Neural progenitor cell (in vitro differentiated cells): Measurements from ENCODE around the gene PPM1L.

Experiments used
- EZH2phosphoT487 ChIP-seq: fragments of 200-600 bp; sonication (generic); IDR thresholded peaks from 2 replicates; pipeline ENCODE4 v1.6.1; 2017; ENCODE audit warnings: antibody characterized with exemption
- TF ChIP-seq, protein P1 (sequence below): fragments of 200-600 bp; sonication (generic); IDR thresholded peaks from 2 replicates; pipeline ENCODE4 v1.5.1; 2017; ENCODE audit warnings: antibody characterized with exemption, mild to moderate bottlenecking

DNA sequence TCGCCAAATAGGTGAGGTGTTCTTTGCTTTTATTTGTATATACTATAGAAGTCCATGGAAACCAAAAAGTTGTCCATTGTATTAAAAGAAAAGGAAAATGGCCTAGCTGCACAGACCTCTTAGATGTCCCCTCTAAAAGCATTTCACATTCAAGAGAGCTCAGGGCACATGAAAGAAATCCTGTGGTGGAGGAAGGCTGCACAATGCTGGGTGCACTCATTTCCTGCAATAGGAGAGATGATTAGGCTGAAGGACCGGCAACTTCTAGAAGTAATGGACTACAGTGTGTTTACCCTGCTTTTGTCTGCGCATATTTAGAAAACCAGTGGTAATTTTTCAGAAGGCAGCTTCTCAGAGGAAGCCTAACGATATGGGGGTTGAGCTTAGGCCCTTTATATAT lies 25.4 kb downstream of the PPM1L start:
- TF ChIP-seq, protein P1, sequence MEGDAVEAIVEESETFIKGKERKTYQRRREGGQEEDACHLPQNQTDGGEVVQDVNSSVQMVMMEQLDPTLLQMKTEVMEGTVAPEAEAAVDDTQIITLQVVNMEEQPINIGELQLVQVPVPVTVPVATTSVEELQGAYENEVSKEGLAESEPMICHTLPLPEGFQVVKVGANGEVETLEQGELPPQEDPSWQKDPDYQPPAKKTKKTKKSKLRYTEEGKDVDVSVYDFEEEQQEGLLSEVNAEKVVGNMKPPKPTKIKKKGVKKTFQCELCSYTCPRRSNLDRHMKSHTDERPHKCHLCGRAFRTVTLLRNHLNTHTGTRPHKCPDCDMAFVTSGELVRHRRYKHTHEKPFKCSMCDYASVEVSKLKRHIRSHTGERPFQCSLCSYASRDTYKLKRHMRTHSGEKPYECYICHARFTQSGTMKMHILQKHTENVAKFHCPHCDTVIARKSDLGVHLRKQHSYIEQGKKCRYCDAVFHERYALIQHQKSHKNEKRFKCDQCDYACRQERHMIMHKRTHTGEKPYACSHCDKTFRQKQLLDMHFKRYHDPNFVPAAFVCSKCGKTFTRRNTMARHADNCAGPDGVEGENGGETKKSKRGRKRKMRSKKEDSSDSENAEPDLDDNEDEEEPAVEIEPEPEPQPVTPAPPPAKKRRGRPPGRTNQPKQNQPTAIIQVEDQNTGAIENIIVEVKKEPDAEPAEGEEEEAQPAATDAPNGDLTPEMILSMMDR: no peak
- no peak for TF ChIP-seq EZH2phosphoT487
